Left renal pelvis (tissue), 4 donors: ENCODE measurements around the gene CRADD. TPM values are rescaled to one million over a fixed set of nuclear protein-coding genes. Genes with fewer than 3 reads are reported as not detected.
"Not testable (repeated sequence)": the region's sequence is repeated elsewhere in the genome, so short reads cannot be mapped to it uniquely, and the experiment has no call there.

Experiments used
- DNase-seq, 4 donors: peaks; one replicate each; pipeline ENCODE4 v3.0.0-alpha.2; 2013; ENCODE audit warnings: low read depth in 4 of 4, low spot score in 3 of 4
- polyA plus RNA-seq, 4 donors: library from polyadenylated mRNA; unstranded; fragments of 120-200 nt; gene quantifications; one replicate each; pipeline ENCODE4 v1.2.1, GENCODE V29; 2013; ENCODE audit not compliant: insufficient read length in 4 of 4

The CRADD gene
- polyA plus RNA-seq, 4 donors: 5.4 to 14.9 (median 11.6) TPM

- DNase-seq: no peak
These were observed 238.2 kb downstream of the CRADD start for GRCh38 chr12:93915411-93915810.

DNA sequence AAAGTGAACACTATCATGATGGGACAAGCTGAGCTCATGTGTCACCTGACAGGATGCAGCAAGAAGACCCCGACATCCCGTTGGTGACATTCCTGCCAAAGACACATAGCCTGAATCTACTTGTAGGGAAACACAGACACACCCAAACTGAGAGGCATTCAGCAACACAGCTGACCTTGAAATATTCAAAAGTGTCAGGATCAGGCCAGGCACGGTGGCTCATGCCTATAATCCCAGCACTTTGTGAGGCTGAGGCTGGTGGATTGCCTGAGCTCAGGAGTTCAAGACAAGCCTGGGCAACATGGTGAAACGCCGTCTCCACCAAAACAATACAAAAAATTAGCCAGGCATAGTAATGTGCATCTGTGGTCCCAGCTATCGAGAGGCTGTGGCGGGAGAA lies 239.2 kb downstream of the CRADD start:
- no peak for DNase-seq

- no peak for DNase-seq
These were observed 241.1 kb downstream of the CRADD start for GRCh38 chr12:93918262-93918661.

DNA sequence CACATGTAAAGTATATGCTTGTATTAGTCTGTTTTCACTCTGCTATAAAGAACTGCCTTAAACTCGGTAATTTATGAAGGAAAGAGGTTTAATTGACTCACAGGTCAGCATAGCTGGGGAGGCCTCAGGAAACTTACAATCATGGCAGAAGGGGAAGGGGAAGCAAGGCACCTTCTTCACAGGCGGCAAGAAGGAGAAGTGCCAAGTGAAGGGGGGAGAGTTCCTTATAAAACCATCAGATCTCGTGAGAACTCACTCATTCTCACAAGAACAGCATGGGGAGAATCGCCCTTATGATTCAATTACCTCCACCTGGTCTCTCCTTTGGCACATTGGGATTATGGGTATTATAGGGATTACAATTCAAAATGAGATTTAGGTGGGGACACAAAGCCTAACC lies 241.7 kb downstream of the CRADD start:
- no peak for DNase-seq

GRCh38 chr12:93921521-93921920 lies 244.3 kb downstream of the CRADD start:
- DNase-seq: no peak

DNA sequence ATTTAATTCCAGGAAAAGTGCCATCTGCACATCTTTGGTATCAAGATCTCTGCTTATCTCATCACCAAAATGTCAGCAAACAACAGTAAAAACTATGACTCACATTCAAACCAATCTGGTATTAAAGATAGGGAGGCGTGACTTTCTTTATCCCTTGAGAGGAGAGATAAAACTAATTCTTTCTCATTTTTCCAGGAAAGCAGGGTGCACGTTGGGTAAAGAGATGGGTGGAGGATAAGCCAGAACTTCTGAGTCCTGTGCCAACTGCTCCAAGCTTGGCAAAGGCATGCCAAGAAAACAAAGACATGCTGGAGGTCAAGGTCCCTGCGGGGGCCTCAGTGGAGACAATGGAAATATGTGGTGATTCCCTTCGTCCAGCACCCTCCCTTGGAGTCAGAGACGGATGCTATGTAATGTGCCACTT lies 245.4 kb downstream of the CRADD start:
- no peak for DNase-seq

- DNase-seq: no peak
These were observed 247.2 kb downstream of the CRADD start for GRCh38 chr12:93924367-93924766.

- no peak for DNase-seq
These were observed 248.5 kb downstream of the CRADD start for GRCh38 chr12:93925585-93926205.

GRCh38 chr12:93926237-93926636 lies 249.1 kb downstream of the CRADD start:
- no peak for DNase-seq

GRCh38 chr12:93929081-93929480 lies 251.9 kb downstream of the CRADD start:
- not testable (repeated sequence) for DNase-seq

- DNase-seq: no peak
These were observed 260.6 kb downstream of the CRADD start for GRCh38 chr12:93937812-93938211.

DNA sequence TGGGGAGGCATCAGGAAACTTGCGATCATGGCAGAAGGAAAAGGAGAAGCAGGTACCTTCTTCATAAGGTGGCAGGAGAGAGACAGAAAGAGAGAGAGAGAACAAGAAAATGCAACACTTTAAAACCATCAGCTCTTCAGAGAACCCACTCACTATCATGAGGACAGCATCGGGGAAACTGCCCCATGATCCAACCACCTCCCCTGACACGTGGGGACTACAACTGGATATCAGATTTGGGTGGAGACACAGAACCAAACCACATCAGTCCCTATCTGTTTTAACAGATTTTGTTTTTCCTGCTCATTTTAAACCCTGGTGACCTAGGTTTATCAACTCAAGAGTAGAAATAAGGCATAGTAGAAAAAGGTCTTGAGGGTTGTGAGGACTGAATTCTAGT lies 261.1 kb downstream of the CRADD start:
- no peak for DNase-seq

DNA sequence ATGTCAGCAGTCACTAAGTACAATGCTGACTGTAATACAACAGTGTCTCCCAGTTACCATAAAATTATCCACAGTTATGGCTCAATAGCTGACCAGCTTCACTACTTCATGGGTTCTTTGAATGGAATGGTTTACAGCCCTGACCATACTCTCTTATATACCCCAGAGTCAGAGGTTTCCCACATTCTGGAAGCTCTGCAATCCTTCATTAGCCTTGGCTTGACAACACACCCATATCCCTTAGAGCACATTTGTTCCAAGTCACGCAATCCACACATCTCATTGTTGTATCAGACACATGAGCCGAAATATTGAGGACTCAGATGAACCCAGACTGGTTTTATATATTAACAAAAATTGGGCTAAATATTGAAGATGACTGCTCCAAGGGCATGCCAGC lies 261.8 kb downstream of the CRADD start:
- DNase-seq: no peak

GRCh38 chr12:93939641-93940325 lies 262.6 kb downstream of the CRADD start:
- DNase-seq: no peak

DNA sequence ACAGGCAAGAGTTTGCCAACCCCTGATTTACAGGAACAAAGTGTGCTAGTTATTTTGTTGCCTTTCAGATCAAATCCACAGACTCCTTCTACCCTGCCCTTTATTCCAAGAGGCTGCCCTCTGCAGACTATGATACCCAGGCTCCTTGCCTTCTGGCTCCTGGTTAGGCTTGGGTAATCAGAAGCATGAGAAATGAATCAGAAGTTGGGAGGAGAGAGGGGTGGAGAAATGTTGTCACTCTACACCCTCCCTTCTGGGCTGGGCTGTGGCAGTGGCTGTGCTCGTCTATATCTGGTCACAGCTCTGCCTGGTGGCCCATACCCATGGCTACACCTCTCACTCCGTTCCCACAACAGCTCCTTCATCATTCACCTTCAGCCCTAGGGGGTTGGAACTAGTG lies 266.6 kb downstream of the CRADD start:
- DNase-seq: no peak

- DNase-seq: no peak
These were observed 267.0 kb downstream of the CRADD start for GRCh38 chr12:93944201-93944600.

Other genes with a start within 250 kb of the CRADD start
- gene UBE2N, start 235.4 kb upstream of the CRADD start, polyA plus RNA-seq: 100 to 1,000 TPM; 132 to 196 (median 159) TPM
- 100 to 1,000 TPM in 1 of 4 donors, 10 to 100 TPM in 3; 48.9 to 105 (median 71.8) TPM for gene MRPL42, start 209.9 kb upstream of the CRADD start, polyA plus RNA-seq
- gene SOCS2, start 104.7 kb upstream of the CRADD start, polyA plus RNA-seq: 10 to 100 TPM; 36.0 to 49.9 (median 38.4) TPM